SK-N-SH (cell line): ENCODE measurements around the gene RARG. TPM values are rescaled to one million over a fixed set of nuclear protein-coding genes. Genes with fewer than 3 reads are reported as not detected.

Experiments used
- CTCF ChIA-PET: fragments of 300-600, 350-600 bp; formaldehyde crosslinking; extraction: SDS; loops from one replicate; lab custom pipeline; 2021; lab: Yijun Ruan, JAX
- POLR2A ChIA-PET: fragments of 350-600 bp; sonication (Branson Sonifier 250); formaldehyde crosslinking; extraction: SDS; loops from one replicate; lab custom pipeline; 2020; ENCODE audit warnings: antibody characterized with exemption, inconsistent platforms; lab: Yijun Ruan, JAX
- DNase-seq: peaks from one replicate; pipeline ENCODE4 v3.0.0; 2012
- H2AFZ ChIP-seq: fragments of 200-600 bp; sonication (generic); 2 replicates; pipeline ENCODE4 v1.8.1; 2016; ENCODE audit warnings: antibody characterized with exemption, mild to moderate bottlenecking, low read depth
- H3F3A ChIP-seq: fragments of 200-600 bp; sonication (generic); replicated peaks from 2 replicates; pipeline ENCODE3; 2016; ENCODE audit warnings: antibody characterized with exemption, mild to moderate bottlenecking; ENCODE audit not compliant: insufficient read depth
- H3K27ac ChIP-seq, 2 experiments: fragments of 200-500 bp in 1 of 2; fragments of 200-600 bp in 1 of 2; sonication (Bioruptor generic) in 1 of 2; sonication (generic), shearing (Covaris generic) in 1 of 2; 2 replicates each; pipeline versions ENCODE4 v1.5.1 to v1.6.1; 2014 to 2016; ENCODE audit warnings: low read depth in 2 of 2, inconsistent platforms in 1 of 2, low read length in 1 of 2, mild to moderate bottlenecking in 1 of 2, mixed read lengths in 1 of 2
- H3K27me3 ChIP-seq: fragments of 200-600 bp; sonication (generic), shearing (Covaris generic); 2 replicates; pipeline ENCODE4 v1.6.1; 2016; ENCODE audit warnings: mixed run types; ENCODE audit not compliant: insufficient read depth
- H3K36me3 ChIP-seq, 2 experiments: fragments of 200-500 bp in 1 of 2; fragments of 200-600 bp in 1 of 2; sonication (Bioruptor generic) in 1 of 2; sonication (generic) in 1 of 2; replicated peaks in 1 of 2; 2 replicates each; pipeline versions ENCODE3 to v1.5.1; 2014 to 2016; ENCODE audit warnings: low read length in 1 of 2, mild to moderate bottlenecking in 1 of 2; ENCODE audit not compliant: insufficient read depth in 2 of 2, control insufficient read depth in 1 of 2
- H3K4me1 ChIP-seq, 2 experiments: fragments of 200-500 bp in 1 of 2; fragments of 200-600 bp in 1 of 2; sonication (Bioruptor generic) in 1 of 2; sonication (generic), shearing (Covaris generic) in 1 of 2; 2 replicates each; pipeline versions ENCODE4 v1.5.1 to v1.6.1; 2014 to 2016; ENCODE audit warnings: low read depth in 1 of 2, low read length in 1 of 2, mixed run types in 1 of 2; ENCODE audit not compliant: insufficient read depth in 2 of 2, control insufficient read depth in 1 of 2
- H3K4me2 ChIP-seq: fragments of 200-600 bp; sonication (generic), shearing (Covaris generic); 2 replicates; pipeline ENCODE4 v1.6.1; 2017; ENCODE audit warnings: mixed run types
- H3K4me3 ChIP-seq, 2 experiments: fragments of 200-500 bp in 1 of 2; fragments of 200-600 bp in 1 of 2; sonication (Bioruptor generic) in 1 of 2; sonication (generic), shearing (Covaris generic) in 1 of 2; 2 replicates each; pipeline versions ENCODE4 v1.5.1 to v1.8.1; 2014 to 2016; ENCODE audit warnings: low read depth in 2 of 2, inconsistent platforms in 1 of 2, low read length in 1 of 2, mild to moderate bottlenecking in 1 of 2, mixed read lengths in 1 of 2, moderate library complexity in 1 of 2
- H3K79me2 ChIP-seq: fragments of 200-600 bp; sonication (generic); 2 replicates; pipeline ENCODE4 v1.8.1; 2017; ENCODE audit warnings: mild to moderate bottlenecking; ENCODE audit not compliant: insufficient read depth
- H3K9ac ChIP-seq: fragments of 200-600 bp; sonication (generic); 2 replicates; pipeline ENCODE4 v1.6.1; 2017; ENCODE audit warnings: mixed run types
- H3K9me2 ChIP-seq: fragments of 200-600 bp; sonication (generic); 2 replicates; pipeline ENCODE4 v1.6.1; 2017; ENCODE audit warnings: mixed run types
- H3K9me3 ChIP-seq: fragments of 200-600 bp; sonication (generic); 2 replicates; pipeline ENCODE4 v1.6.1; 2017; ENCODE audit warnings: mixed run types, mild to moderate bottlenecking, moderate library complexity
- H4K20me1 ChIP-seq: fragments of 200-600 bp; sonication (generic); 2 replicates; pipeline ENCODE4 v1.6.1; 2017; ENCODE audit warnings: mild to moderate bottlenecking, mixed run types; ENCODE audit not compliant: insufficient read depth
- CHD2 ChIP-seq: fragments of 150-350 bp; IDR thresholded peaks from 2 replicates; pipeline ENCODE4 v1.6.1; 2018; ENCODE audit warnings: low read length; ENCODE audit not compliant: partially characterized antibody
- CTCF ChIP-seq: fragments of 200-600 bp; sonication (generic); IDR thresholded peaks from 2 replicates; pipeline ENCODE4 v1.6.1; 2017; ENCODE audit warnings: antibody characterized with exemption, mild to moderate bottlenecking, moderate library complexity
- ELF1 ChIP-seq: IDR thresholded peaks from 2 replicates; pipeline ENCODE4 v1.4.0; 2012
- EP300 ChIP-seq, 2 experiments: IDR thresholded peaks; 2 replicates each; pipeline versions ENCODE4 v1.4.0 to v1.6.1; 2012; ENCODE audit warnings: borderline replicate concordance in 1 of 2, low read depth in 1 of 2, low read length in 1 of 2
- FOSL2 ChIP-seq: IDR thresholded peaks from 2 replicates; pipeline ENCODE4 v1.4.0; 2012; ENCODE audit warnings: low read depth, mild to moderate bottlenecking, moderate library complexity, borderline replicate concordance
- MEF2A ChIP-seq: IDR thresholded peaks from 2 replicates; pipeline ENCODE4 v1.4.0; 2012; ENCODE audit warnings: low read depth, borderline replicate concordance
- NFIC ChIP-seq: IDR thresholded peaks from 2 replicates; pipeline ENCODE4 v1.4.0; 2012; ENCODE audit warnings: borderline replicate concordance
- PBX3 ChIP-seq: IDR thresholded peaks from 2 replicates; pipeline ENCODE4; 2012
- RAD21 ChIP-seq: IDR thresholded peaks from 2 replicates; pipeline ENCODE4 v1.6.1; 2012; ENCODE audit warnings: mild to moderate bottlenecking, low read length
- RCOR1 ChIP-seq: fragments of 150-350 bp; IDR thresholded peaks from 2 replicates; pipeline ENCODE4 v1.6.1; 2017; ENCODE audit warnings: antibody characterized with exemption, low read length
- RFX5 ChIP-seq: IDR thresholded peaks from 2 replicates; pipeline ENCODE4 v1.6.1; 2012; ENCODE audit warnings: mild to moderate bottlenecking, improper control_type of control experiment, low read length
- USF1 ChIP-seq: IDR thresholded peaks from 2 replicates; pipeline ENCODE4 v1.4.0; 2012; ENCODE audit warnings: low read depth, borderline replicate concordance
- whole genome bisulfite sequencing: methylation state at CpG from one replicate; pipeline ENCODE4 v1.1.6; 2017; ENCODE audit warnings: low lambda C conversion rate; 5-methylcytosine and 5-hydroxymethylcytosine counted together
- polyA plus RNA-seq, 3 experiments: library from polyadenylated mRNA; depleted of rRNA; stranded (reverse); fragments of >200 nt; gene quantifications; 2 replicates each; pipeline ENCODE4 v1.2.3, GENCODE V29; 2012
- TF ChIP-seq, protein P1 (sequence below): fragments of 150-350 bp; IDR thresholded peaks from 2 replicates; pipeline ENCODE4 v1.6.1; 2017; ENCODE audit warnings: antibody characterized with exemption, low read length, low read depth, borderline replicate concordance
- TF ChIP-seq, protein P2 (sequence below): fragments of 150-350 bp; IDR thresholded peaks from 2 replicates; pipeline ENCODE4 v1.6.1; 2016; ENCODE audit warnings: mild to moderate bottlenecking, low read depth, low read length

The RARG gene
- polyA plus RNA-seq, 1 of the 3 experiments (the other 2 are of a cell fraction): 36.6 TPM

DNA sequence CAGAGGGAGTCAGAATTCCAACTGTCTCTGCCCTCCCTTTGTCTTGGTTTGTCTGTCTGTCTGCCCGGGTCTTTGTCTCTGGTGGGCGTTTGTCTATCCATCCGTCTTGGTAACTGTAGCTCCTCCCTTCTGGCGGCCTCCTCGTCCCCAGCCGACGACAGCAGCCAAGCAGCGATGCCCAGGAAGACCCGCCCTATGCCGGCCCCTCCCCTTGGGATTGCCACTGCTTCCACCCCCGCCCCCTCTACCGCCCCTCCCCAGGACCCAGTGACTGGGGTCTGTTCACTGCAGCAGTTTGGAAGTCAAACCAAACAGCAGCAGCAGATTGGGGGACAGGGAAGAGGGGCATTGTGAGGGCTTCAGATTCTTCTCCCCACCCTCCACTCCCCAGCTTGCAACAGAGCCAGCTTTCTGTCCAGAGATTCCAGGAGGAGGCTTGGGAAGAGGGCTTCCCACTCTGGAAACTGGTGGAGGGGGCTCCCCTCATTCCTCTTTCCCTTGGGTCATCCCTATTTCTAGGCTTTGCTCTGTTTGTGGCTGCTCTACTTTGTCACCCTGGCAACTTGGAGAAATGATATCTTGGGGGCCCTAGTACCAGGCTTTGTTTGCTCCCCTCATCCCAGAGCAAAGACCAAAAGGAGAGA, 2.4 kb upstream of the RARG start:
- Histone ChIP-seq H3K4me3 (peak overlapping the region in 1 of 2 experiments; percentile 7; a peak in 1 of 4 replicates), H3K9ac (no peak overlapping the region), H3K27ac (peak overlapping the region in 1 of 2 experiments; percentile 85; a peak in 2 of 4 replicates), H3K4me1 (peaks cover 33 to 52% of the 10 kb centered on the region in 2 experiments; a peak in 3 of 4 replicates), H4K20me1 (no peaks in the 10 kb centered on the region), H3K9me3 (no peaks in the 10 kb centered on the region), H3K4me2 (peak overlapping the region; percentile 84), H3K27me3 (no peaks in the 10 kb centered on the region), H3K36me3 (no peaks in the 10 kb centered on the region), H3K9me2 (no peaks in the 10 kb centered on the region), H3K79me2 (peaks cover 5% of the 10 kb centered on the region; the same call in 1 of the 2 replicates), H2AFZ (peak overlapping the region; percentile 59; the same call in 1 of the 2 replicates), H3F3A (peaks cover 13% of the 10 kb centered on the region)
- WGBS: 18% methylated on average over 11 of the region's 12 CpGs
- TF ChIP-seq FOSL2: no peak
- no peak for TF ChIP-seq RFX5
- TF ChIP-seq, protein P1, sequence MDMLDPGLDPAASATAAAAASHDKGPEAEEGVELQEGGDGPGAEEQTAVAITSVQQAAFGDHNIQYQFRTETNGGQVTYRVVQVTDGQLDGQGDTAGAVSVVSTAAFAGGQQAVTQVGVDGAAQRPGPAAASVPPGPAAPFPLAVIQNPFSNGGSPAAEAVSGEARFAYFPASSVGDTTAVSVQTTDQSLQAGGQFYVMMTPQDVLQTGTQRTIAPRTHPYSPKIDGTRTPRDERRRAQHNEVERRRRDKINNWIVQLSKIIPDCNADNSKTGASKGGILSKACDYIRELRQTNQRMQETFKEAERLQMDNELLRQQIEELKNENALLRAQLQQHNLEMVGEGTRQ: no peak
- no peak for TF ChIP-seq NFIC
- TF ChIP-seq MEF2A: no peak
- no peak for TF ChIP-seq PBX3
- TF ChIP-seq USF1: no peak
- TF ChIP-seq ELF1: no peak
- TF ChIP-seq, protein P2, sequence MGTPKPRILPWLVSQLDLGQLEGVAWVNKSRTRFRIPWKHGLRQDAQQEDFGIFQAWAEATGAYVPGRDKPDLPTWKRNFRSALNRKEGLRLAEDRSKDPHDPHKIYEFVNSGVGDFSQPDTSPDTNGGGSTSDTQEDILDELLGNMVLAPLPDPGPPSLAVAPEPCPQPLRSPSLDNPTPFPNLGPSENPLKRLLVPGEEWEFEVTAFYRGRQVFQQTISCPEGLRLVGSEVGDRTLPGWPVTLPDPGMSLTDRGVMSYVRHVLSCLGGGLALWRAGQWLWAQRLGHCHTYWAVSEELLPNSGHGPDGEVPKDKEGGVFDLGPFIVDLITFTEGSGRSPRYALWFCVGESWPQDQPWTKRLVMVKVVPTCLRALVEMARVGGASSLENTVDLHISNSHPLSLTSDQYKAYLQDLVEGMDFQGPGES: no peak
- no peak for TF ChIP-seq EP300 (IDR thresholded peaks at IDR 0.05; ENCODE audit: borderline replicate concordance in 1 of 2, low read depth in 1 of 2, low read length in 1 of 2)
- TF ChIP-seq RAD21: no peak
- TF ChIP-seq RCOR1: no peak
- TF ChIP-seq CHD2: no peak
- TF ChIP-seq CTCF: no peak
- ChIA-PET CTCF (interaction anchor here (0.6 to 4.5 kb wide), 9 partner anchors 9 to 187 kb away, joined by 3 to 19 read pairs (median 3); partner anchors contain the start of gene ESPL1), POLR2A (interaction anchor here (0.7 to 1.5 kb wide), 3 partner anchors 10 to 54 kb away, joined by 3 to 8 read pairs (median 4); partner anchors contain the start of genes CSAD and ZNF740)
- DNase-seq: peak; percentile 86
